ENCODE measurements around the gene TSEN2. TPM values are rescaled to one million over a fixed set of nuclear protein-coding genes. Genes with fewer than 3 reads are reported as not detected.

Gene TSEN2
- total and polyA plus RNA-seq, 10 of the 15 experiments (the other 5 are each of a cell fraction or from before 2014, with no cell fraction given) = 17.7 to 32.3 (median 24.3) TPM

DNA sequence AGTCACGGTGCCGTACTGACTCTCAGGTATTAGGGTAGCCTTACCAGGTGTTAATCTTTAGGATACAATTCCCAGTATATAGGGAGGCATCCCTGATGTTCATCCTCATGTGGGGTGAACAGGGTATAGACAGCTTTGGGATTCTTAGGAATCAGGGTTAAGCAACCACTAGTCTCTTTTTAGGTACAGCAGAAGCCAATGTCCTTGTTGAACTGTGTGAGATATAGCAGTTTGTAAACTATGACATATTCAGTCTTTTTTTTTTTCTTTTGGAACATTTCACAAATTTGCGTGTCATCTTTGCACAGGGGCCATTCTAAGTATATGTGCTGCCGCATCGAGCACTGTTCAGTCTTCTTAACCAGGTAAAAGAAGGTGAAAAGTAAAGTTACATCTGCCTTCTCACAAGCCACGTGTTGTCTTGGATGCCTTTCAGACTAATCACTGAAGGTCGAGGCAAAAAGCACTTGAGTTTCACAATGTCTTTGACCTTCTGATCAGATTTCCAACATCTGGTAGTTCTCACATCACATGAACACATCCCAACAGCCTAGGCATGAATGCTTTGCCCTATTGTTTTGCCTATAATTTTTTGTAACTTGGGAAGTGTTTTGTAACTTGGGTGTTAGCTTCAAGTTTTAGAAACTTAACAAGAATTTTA lies 17.2 kb downstream of the TSEN2 start:
- ChIA-PET RAD21 (ENCODE audit: unreplicated experiment) (no interaction called here), CTCF (no interaction called here)
- H3K36me3 ChIP-seq (ENCODE audit: control insufficient read depth in 2 of 2, insufficient read depth in 2 of 2, low read length in 1 of 2) = peaks cover 7 to 19% of the 10 kb centered on the region in 2 experiments
- TF ChIP-seq, protein P1, sequence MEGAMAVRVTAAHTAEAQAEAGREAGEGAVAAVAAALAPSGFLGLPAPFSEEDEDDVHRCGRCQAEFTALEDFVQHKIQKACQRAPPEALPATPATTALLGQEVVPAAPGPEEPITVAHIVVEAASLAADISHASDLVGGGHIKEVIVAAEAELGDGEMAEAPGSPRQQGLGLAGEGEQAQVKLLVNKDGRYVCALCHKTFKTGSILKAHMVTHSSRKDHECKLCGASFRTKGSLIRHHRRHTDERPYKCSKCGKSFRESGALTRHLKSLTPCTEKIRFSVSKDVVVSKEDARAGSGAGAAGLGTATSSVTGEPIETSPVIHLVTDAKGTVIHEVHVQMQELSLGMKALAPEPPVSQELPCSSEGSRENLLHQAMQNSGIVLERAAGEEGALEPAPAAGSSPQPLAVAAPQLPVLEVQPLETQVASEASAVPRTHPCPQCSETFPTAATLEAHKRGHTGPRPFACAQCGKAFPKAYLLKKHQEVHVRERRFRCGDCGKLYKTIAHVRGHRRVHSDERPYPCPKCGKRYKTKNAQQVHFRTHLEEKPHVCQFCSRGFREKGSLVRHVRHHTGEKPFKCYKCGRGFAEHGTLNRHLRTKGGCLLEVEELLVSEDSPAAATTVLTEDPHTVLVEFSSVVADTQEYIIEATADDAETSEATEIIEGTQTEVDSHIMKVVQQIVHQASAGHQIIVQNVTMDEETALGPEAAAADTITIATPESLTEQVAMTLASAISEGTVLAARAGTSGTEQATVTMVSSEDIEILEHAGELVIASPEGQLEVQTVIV (IDR thresholded peaks at IDR 0.05; ENCODE audit: borderline replicate concordance, partially characterized antibody) = no peak
- TF ChIP-seq, protein P2, sequence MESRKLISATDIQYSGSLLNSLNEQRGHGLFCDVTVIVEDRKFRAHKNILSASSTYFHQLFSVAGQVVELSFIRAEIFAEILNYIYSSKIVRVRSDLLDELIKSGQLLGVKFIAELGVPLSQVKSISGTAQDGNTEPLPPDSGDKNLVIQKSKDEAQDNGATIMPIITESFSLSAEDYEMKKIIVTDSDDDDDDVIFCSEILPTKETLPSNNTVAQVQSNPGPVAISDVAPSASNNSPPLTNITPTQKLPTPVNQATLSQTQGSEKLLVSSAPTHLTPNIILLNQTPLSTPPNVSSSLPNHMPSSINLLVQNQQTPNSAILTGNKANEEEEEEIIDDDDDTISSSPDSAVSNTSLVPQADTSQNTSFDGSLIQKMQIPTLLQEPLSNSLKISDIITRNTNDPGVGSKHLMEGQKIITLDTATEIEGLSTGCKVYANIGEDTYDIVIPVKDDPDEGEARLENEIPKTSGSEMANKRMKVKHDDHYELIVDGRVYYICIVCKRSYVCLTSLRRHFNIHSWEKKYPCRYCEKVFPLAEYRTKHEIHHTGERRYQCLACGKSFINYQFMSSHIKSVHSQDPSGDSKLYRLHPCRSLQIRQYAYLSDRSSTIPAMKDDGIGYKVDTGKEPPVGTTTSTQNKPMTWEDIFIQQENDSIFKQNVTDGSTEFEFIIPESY (IDR thresholded peaks at IDR 0.05) = no peak
- TF ChIP-seq WRNIP1 (IDR thresholded peaks at IDR 0.05; ENCODE audit: borderline replicate concordance, low read depth, low read length) (no peak), SP1 (IDR thresholded peaks at IDR 0.05; ENCODE audit: low read depth, low read length) (no peak), YBX1 (IDR thresholded peaks at IDR 0.05) (no peak), SMAD1 (IDR thresholded peaks at IDR 0.05; ENCODE audit: low read depth, partially characterized antibody) (no peak), RFX5 (IDR thresholded peaks at IDR 0.05; ENCODE audit: low read depth, low read length) (no peak), MYB (IDR thresholded peaks at IDR 0.05; ENCODE audit: borderline replicate concordance, low read depth, low read length) (no peak), ZNF207 (IDR thresholded peaks at IDR 0.05; ENCODE audit: borderline replicate concordance) (no peak)
- TF ChIP-seq, protein P3, sequence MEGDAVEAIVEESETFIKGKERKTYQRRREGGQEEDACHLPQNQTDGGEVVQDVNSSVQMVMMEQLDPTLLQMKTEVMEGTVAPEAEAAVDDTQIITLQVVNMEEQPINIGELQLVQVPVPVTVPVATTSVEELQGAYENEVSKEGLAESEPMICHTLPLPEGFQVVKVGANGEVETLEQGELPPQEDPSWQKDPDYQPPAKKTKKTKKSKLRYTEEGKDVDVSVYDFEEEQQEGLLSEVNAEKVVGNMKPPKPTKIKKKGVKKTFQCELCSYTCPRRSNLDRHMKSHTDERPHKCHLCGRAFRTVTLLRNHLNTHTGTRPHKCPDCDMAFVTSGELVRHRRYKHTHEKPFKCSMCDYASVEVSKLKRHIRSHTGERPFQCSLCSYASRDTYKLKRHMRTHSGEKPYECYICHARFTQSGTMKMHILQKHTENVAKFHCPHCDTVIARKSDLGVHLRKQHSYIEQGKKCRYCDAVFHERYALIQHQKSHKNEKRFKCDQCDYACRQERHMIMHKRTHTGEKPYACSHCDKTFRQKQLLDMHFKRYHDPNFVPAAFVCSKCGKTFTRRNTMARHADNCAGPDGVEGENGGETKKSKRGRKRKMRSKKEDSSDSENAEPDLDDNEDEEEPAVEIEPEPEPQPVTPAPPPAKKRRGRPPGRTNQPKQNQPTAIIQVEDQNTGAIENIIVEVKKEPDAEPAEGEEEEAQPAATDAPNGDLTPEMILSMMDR (IDR thresholded peaks at IDR 0.05 in 2 of 3, conservative IDR thresholded peaks at IDR 0.05 in 1 of 3; ENCODE audit: control insufficient read depth in 2 of 3, extremely low read depth in 1 of 3, insufficient read depth in 1 of 3, low read depth in 3 of 3, low read length in 3 of 3) = no peak
- TF ChIP-seq, protein P4, sequence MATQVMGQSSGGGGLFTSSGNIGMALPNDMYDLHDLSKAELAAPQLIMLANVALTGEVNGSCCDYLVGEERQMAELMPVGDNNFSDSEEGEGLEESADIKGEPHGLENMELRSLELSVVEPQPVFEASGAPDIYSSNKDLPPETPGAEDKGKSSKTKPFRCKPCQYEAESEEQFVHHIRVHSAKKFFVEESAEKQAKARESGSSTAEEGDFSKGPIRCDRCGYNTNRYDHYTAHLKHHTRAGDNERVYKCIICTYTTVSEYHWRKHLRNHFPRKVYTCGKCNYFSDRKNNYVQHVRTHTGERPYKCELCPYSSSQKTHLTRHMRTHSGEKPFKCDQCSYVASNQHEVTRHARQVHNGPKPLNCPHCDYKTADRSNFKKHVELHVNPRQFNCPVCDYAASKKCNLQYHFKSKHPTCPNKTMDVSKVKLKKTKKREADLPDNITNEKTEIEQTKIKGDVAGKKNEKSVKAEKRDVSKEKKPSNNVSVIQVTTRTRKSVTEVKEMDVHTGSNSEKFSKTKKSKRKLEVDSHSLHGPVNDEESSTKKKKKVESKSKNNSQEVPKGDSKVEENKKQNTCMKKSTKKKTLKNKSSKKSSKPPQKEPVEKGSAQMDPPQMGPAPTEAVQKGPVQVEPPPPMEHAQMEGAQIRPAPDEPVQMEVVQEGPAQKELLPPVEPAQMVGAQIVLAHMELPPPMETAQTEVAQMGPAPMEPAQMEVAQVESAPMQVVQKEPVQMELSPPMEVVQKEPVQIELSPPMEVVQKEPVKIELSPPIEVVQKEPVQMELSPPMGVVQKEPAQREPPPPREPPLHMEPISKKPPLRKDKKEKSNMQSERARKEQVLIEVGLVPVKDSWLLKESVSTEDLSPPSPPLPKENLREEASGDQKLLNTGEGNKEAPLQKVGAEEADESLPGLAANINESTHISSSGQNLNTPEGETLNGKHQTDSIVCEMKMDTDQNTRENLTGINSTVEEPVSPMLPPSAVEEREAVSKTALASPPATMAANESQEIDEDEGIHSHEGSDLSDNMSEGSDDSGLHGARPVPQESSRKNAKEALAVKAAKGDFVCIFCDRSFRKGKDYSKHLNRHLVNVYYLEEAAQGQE (IDR thresholded peaks at IDR 0.05; ENCODE audit: low read depth, low read length) = no peak
- TF ChIP-seq, protein P5, sequence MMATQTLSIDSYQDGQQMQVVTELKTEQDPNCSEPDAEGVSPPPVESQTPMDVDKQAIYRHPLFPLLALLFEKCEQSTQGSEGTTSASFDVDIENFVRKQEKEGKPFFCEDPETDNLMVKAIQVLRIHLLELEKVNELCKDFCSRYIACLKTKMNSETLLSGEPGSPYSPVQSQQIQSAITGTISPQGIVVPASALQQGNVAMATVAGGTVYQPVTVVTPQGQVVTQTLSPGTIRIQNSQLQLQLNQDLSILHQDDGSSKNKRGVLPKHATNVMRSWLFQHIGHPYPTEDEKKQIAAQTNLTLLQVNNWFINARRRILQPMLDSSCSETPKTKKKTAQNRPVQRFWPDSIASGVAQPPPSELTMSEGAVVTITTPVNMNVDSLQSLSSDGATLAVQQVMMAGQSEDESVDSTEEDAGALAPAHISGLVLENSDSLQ (IDR thresholded peaks at IDR 0.05) = no peak

More for the DNA sequence above, 17.2 kb downstream of the TSEN2 start:
- POLR2A ChIA-PET = no interaction called here
- no peak overlapping the region for H3K27ac ChIP-seq (ENCODE audit: control insufficient read depth, insufficient read depth)
- no peak for FAIRE-seq
- no peak for ATAC-seq
- no peak overlapping the region for H3K9ac ChIP-seq (ENCODE audit: control insufficient read depth, insufficient read depth, low read length)
- H3K27me3 ChIP-seq (replicated peaks in 1 of 2; ENCODE audit: control insufficient read depth in 2 of 2, insufficient read depth in 2 of 2, low read length in 1 of 2) = no peaks in the 10 kb centered on the region
- no peaks in the 10 kb centered on the region for H3K79me2 ChIP-seq (ENCODE audit: control insufficient read depth, insufficient read depth, low read length)
- DNase-seq (ENCODE audit: low read depth, low spot score) = no peak
- 85% methylated on average over 7 of the region's 7 CpGs for WGBS (ENCODE audit: insufficient coverage, insufficient replicate concordance, low lambda C conversion rate, missing lambda C conversion rate)
- SMC1A ChIA-PET (ENCODE audit: uncharacterized antibody, unreplicated experiment) = no interaction called here
- H4K20me1 ChIP-seq (ENCODE audit: control insufficient read depth, insufficient read depth) = no peaks in the 10 kb centered on the region
- no peaks in the 10 kb centered on the region for H3K4me1 ChIP-seq (ENCODE audit: control insufficient read depth, insufficient read depth, low read length)
- intact Hi-C loops (cut with micrococcal nuclease; ENCODE audit: unreplicated experiment) = no loop called here
- BruUV-seq (replicated peaks) = no TSS peak
- H3K9me3 ChIP-seq (replicated peaks; ENCODE audit: control insufficient read depth, insufficient read depth, low read length) = no peaks in the 10 kb centered on the region
- H3K4me3 ChIP-seq = no peak overlapping the region
- in situ Hi-C loops (cut with MboI) = no loop called here
- H2AFZ ChIP-seq (ENCODE audit: control insufficient read depth, low read depth, low read length) = no peak overlapping the region
- no peak overlapping the region for H3K4me2 ChIP-seq (ENCODE audit: control insufficient read depth, insufficient read depth)
